Stimulated activated CD4-positive, alpha-beta T cell treated with anti-CD3 and anti-CD28 coated beads, Interleukin-2, amount 100 ng/mL, for 48 hours (primary cell): ENCODE results near the gene CYTH3.
"Not testable (repeated sequence)": the region's sequence is repeated elsewhere in the genome, so short reads cannot be mapped to it uniquely, and the experiment has no call there.

Experiments
- DNase-seq, 2 donors: peaks; one replicate each; pipeline ENCODE4 v3.0.0-alpha.2; 2020

The CYTH3 gene

DNA sequence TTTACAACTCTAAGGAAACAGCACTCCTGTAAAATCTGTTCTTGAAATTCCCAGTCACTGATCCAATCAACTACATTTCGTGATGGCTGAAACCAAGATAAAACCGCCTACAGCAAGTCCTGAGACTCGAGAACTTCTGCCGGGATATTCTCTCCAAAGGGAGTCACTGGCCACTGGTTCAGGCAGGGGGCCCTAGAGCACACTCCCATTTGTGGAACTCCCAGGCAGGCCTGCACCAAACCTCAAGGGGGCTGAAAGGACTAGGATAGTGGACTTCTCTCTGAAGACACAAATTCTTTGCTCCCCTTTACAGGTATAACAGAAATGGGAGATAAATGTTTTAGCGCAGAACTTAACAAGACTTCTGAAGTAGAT lies 16.3 kb downstream of the CYTH3 start:
- no peak for DNase-seq

DNA sequence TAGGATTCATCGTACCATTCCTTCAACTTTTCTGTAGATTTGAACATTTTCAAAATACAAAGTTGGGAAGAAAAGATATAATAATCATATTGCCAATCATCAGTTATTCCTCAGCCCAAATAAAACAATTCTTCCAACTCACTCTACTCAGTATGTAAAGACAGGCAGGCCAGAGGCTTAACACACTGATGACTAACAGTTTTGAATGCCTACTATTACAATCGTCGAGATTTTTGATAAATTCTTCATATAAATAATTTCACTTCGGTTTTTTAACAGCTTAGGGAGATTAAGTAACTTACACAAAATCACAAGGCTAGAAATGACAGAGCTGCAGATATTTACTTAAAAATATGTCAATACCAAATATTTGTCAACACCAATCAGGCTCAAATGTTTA lies 17.6 kb downstream of the CYTH3 start:
- no peak for DNase-seq

DNA sequence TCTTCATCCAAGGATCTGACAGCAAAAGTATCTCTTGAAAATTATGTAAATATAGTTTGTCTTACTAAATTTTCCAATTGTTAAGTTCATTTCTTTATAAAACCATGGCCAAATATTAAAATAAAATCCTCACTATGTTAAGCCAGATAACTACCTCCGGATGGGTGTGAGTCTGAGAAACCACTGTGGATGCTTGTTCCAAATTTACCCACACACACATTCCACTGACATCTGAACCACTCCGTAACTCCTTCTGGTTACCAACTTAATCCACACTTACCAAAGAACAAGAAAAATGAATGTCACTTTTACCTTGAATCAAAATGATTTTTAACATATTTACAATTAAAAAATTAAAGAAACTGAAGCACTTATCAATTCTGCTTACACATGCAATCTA lies 19.7 kb downstream of the CYTH3 start:
- no peak for DNase-seq

DNA sequence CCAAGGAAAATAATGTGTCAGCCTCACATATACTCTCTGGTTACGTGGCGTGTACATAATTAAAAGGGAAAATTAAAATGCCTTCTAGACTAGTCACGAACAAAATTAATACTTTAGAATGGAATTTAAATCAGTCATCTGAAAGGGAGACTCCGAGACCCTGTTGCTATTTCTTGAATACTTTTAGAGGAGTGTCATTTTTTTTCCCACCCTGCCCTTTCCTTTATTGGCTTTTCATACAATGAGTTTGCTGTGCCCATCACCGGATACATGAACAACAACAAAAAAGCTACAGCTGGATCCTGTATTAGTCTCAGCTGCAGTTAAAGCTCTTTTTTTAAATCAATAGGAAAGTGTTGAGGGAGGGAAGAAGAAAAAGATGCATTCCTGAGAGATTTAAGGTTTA lies 20.1 kb downstream of the CYTH3 start:
- DNase-seq, result no peak

DNA sequence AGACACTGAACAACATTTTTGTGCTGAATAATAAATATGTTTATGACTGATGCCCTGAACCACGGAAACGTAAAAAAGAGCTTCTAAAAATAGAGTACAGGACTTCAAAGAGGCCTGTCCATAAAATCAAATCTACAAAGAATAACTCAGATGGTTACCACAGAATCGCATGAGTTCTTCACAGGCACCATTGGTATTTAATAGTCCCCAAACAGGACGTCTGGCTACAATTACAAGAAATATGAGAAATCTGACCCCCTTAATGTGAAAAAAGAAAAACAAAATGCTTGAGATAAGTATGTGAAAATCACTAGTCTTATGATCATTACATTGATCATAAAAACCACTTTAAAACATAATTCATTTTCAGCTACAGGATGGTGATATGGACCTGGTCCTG lies 20.8 kb downstream of the CYTH3 start:
- DNase-seq, result no peak

DNA sequence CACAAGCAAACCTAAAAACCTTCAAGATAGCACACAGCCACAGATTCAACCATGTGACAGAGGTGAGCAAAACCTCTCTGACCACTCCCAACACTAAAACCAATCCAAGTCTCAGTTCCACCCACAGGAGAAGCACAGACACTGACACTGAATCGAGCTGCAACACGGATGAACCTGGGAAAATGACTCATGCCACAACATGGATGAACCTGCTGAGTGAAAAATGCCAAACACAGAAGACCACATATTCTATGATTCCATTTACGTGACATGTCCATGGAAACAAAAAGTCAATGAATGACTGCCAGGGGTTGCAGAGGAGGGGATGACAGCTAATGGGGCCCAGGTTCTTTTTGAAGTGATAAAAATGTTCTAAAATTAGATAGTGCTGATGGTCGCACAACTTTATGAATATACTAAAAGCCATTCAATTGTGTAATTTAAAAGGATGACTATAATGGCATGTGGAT lies 22.0 kb downstream of the CYTH3 start:
- peak in 1 of 2 donors; percentile 33 for DNase-seq

DNA sequence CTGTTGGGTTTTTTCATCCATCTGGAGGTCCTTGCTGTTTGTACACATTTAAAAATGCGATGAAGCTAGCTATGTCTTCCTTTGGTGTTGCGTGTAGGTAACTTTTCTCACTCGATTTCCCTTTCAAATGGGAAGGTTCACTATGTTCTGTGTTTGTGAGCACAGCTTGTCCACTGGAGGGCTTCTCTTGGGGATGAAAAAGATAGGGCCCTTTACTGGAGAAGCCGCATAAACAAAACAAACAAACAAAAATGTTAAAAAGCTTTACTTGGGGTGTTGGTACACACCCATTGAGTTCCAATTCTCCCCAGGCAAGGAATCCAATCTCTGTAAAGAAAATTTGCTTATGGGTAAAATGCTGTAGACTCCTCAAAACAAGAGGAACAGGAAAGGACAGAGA lies 23.4 kb downstream of the CYTH3 start:
- DNase-seq, result no peak

DNA sequence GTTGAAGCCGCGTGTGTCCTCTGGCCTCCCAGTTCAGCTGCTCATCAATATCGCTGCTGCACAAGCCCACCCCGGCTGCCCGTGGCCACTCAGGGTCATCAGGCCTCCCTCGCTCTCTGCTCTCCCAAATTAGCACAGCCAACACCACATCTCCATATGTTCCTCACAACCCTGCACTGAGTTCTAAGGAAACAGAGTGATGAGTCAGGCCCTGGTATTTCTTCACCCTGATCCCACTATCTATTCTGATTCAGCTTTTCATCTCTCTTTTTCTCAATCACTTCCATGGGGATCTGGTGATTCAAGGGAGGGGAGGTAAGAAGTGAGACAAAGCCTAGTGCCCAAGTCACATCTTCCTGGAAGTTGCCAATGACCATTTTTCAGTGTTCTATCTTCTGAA lies 23.8 kb downstream of the CYTH3 start:
- no peak for DNase-seq

DNA sequence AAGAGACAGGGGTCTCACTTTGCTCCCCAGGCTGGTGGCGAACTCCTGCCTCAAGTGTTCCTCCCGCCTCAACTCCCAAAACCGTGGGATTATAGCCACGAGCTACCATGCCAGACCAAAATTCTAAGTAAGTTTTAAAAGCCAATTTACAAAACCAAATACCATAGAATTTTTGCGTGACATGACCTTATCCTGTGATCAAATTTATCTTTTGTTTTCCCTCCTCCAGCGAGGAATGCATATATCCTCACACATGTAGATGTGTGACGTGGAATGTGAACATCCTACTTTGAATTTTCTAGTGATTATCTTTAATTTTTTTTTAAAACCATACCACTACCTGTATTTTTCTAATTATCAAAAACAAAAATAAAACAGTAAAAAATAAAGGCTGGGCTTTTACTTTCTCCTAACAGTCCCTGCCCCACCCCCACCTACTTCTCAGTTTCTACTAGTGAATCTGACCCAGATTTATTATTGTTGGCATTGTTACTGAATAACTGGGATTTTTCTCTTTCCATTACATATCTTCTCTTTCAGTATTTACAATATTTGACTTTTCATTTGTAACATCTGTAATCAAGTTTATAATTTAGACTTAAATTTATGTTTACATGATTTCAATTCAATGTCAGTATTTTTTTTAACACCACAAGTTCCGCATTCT lies 26.0 kb downstream of the CYTH3 start:
- DNase-seq, result no peak

DNA sequence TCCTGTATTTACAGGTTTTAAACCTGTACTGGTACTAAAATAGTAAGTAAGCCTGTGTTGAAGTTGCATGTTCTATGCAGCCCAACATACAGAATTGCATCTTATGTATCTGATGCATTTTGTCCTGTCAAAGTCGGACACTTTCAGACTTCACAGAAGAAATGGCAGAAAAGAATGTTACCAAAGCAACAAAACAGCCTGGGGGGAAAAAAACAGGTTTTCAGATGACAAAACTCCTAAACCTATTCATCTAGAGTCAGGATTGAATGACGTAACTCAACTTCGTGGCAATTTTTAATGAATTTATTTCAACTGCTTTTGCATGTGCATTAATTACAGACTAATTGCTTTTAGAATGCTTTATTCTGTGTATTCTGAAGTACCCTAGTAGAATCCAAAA lies 28.4 kb downstream of the CYTH3 start:
- no peak for DNase-seq

DNA sequence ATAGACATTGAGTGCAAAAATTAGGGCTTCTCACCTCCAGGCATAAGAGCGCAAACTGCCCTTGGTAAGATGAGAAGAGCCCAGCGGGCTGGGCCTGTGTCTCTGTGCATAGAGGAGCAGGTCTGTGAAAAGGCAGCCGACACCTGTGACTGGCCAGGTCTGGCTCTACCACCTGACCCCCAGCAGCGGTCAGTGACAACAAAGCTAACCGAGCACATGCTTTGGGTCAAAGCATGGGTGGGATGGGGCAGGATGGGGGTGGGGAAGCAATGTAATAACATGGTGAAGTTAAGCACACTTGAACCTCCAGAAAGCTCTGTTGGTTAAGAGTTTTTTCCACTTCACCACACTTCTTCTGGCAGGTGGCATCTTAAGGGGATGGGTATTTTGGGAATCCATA lies 29.3 kb downstream of the CYTH3 start:
- no peak for DNase-seq

DNA sequence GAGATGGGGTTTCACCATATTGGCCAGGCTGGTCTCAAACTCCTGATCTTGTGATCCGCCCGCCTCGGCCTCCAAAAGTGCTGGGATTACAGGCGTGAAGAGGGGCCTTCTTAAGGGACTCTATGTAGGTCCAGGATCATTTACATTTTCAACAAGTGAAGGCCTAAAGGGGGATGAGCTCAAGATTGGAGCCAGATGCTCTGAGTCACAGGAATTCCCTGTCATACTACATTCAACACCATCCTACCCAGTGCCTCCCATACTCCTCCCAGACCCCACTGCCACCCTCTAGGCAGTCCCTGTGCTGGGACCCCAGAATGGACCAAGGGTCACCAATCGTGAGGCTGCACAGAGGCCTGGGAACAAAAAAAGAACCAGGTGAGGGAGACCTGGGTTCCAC lies 29.9 kb downstream of the CYTH3 start:
- DNase-seq, result no peak

DNA sequence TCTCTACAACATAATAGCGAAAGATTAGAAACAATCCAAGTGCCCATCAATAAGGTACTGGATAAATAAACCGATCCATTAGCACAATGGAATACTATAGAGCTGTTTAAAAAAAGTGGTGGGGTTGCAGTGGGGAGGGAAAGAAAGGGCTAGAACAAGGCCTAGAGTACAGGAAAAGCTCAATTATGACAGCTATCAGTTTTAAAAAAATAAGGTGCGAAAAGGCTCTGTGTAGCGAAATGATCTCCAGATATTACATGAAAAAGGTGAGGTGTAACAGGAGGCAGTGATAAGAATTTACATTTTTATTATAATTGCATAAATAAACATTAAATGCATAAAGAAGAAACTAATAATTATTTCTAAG lies 30.8 kb downstream of the CYTH3 start:
- no peak for DNase-seq

DNA sequence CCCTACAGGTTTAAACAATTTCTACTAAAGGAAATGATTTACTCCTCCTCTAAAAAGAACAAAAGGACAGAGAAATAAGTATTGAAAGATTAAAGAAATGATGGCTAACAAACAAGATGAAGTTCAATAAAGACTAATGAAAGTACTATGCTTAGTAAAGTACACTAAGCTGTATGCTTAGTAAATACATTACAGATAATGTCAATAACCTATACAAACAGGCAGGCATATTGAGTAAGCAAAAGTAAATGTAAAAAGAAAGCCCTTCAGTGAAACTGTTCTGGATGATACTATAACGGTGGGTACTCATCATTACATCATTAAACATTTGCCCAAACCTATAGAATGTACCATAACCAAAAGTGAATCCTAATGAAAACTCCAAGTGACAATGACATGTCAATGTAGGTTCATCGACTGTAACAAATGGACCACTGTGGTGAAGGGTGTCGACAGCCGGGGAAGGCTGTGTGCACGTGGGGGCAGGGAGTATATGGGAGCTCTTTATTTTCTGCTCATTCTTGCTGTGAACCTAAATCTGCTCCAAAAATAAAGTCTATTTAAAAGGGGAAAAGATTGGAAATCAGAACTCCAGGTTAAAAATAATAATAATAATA lies 34.0 kb downstream of the CYTH3 start:
- DNase-seq, result no peak

DNA sequence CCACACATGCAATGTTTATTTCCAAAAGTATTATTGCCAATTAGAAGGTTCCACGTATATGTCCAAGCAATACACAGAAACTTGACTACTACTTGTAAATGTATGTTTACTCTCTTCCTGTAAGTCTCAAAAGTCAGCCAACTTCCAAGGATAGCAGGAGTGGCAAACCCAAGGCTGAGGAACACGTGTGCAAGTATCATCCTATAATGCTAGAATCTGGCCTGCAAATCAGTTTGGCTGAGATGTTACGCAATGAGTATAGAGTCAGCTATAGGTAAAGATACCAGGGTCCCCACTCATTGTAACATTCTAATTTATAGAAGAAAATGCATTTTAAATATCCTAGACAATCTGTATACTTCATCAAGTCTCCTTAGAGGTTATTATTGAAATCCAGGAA lies 34.7 kb downstream of the CYTH3 start:
- DNase-seq, result no peak

DNA sequence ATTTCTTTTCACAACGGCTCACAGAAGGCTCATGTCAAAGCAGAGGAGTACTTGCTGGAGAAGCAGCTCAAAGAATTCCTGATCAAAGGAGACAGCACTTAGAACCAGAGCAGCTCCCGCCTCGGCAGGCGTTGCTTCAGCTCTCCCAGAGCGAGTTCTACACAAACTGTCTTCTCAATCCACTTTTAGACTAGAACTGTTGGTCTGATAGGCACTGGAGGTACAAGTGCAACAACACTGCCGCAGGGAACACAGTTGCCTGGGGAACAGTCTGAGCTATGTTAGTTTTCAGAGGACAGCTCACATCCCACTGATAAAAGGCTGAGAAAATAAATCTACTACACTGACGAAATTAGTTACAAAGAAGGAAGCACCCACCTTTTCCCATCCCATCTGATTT lies 35.4 kb downstream of the CYTH3 start:
- no peak for DNase-seq

DNA sequence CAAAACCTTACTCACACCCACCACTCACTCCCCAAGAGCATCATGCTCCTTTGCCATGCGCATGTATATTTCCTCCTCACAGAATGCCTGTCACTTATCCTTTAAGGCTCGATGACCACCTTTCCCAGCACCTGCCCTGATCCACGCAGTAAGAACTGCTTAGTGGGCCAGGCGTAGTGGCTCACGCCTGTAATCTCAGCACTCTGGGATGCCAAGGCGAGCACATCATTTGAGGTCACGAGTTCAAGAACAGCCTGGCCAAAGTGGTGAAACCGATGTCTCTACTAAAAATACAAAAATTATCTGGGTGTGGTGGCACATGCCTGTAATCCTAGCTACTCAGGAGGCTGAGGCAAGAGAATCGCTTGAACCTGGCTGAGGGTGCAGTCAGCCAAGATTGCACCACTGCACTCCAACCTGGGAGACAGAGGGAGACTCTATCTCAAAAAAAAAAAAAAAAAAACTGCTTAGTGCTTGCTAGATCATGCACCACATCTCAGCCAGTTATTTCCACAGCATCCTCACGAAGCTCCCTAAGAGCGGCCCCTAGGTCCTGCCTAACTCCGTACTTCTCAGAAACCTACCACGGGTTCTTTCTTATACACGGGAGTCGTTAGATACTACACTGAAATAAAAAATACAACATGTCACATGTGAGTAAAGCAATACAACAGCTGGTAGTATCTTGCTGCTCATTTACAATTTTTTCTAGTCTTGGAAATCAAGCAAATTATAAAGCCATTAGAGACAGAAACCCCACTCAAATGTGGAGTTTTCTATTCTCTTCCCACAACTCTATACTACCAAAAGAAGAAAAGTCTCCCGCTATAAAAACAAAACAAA lies 37.2 kb downstream of the CYTH3 start:
- no peak for DNase-seq

DNA sequence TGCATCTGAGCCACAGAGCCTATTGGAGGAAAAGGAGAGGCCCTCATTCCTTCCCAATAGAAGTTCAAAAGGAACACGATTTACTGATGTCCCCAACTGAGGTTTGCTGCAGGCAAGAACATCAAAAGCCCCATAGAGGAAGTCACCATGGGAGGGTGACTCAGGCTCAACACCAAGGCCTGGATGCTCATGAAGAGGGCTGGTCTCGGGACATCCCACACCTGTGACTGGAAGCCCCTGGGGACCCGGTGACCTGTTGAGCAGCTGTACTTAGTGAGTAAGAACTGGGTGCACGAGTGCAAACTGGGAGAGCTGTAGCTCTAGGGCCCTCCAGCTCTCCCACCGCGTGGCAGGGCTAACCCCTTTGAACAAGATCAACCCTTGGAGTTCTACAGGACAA lies 38.0 kb downstream of the CYTH3 start:
- DNase-seq, result no peak

DNA sequence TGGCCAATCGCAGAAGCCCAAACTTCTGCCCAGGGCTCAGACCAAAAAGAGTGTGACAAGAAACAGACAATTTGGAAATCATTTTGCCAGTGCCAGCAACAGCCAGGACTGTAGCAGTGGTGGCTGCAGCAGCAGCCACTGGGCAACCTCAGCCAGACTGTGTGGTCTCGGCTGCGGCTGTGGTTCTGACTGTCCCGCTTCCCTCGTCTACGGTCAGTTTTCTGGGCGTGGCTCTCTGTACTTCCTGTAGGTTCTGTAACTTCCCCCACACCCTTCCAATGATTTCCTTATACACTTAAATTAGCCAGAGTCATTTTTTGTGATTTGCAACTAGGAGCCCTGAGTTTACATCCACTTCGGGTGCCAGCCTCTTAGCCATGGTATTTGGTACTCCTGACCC lies 39.9 kb downstream of the CYTH3 start:
- DNase-seq, result no peak

DNA sequence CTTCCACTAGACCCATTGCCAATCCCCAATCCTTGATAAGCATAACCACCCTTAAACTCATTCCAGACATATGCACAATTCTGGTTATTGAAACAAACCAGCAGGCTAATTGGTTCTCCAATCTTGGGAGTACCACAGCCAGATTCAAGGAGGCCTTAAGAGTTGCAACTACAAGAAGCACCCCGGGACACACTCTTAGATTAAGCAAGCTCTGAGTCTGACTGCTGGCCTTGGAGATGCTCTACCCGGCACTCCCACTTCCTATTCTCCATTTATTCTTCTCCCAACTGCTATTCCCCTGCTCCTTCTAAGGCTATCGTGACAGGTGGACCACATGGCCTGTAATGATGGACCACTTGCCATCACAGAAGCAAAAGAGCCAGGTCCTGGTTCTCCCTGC lies 40.3 kb downstream of the CYTH3 start:
- no peak for DNase-seq

DNA sequence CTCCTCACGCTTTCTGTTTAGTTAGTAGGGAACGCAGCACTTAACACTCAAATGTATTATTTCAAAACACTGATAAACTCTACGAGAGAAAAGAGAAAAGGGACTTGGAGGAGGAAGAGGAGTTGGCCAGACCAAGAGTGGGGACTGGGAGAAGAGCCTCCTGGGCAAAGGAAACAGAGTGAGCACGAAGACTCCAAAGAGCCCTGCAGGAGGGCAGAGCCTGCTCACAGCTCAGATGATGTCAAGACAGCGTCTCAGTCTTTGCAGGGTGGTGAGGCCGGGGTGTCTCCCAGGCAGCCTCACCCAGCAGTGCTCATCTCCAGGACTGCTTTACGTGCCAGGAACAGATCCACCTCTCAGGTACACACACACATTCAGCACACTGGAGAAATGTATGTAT lies 41.2 kb downstream of the CYTH3 start:
- no peak for DNase-seq

DNA sequence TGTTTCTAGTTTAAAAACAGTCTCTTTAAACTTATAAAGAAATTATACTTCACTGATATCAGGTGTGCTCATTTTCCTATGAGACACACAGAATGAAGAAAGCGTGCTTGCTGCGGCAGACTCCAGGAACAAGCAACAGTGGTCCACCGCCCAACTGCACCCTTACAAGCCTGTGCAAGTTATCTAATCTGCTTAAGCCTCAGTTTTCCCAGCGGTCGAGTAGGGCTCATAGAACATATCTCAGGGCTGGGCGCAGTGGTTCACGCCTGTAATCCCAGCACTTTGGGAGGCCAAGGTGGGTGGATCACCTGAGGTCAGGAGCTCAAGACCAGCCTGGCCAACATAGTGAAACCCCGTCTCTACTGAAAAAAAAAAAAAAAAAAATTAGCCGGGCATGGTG lies 43.1 kb downstream of the CYTH3 start:
- DNase-seq, result not testable (repeated sequence)

DNA sequence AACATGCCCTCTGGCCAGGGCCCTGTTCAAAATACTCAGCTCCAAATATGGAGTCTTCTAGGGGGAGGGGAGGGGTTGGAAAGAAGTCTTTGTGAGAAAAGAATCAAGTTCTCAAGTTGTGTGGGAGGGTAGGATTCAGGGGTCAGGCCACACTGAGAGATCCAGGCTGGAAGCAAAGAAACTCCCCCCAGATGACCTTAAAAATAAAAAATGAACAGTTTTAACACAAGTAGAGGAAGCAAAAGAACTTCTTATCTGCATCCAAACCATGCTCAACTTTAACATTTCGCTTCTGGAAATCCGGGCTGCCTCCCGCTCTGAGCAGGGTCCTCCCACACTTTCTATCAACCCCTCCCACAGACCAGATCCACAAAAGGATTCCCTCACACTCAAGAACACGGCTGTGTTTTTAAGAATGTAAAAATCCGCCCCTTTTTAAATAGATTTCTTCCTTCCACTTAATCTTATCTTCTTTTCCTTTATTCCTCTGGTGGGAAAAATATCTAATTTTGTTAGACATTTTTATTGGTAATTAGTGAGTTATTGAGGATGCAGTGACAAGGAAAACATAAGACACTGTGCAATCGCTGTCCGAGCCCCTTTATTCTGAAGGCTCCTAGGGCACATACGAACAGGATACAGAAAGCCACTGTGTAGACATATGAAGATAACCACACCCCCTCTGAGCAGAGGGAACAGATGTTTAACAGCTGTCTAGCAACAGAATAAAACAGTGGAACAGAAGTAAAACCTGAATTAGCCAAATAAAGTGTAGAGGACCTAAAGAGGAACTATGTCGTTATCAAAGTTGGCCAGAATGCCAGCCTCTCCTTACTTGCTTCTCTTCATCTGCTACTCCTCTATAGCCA lies 43.8 kb downstream of the CYTH3 start:
- no peak for DNase-seq
